Measurements from ENCODE around the gene MYOG.

MYOG gene

GRCh38 chr1:203085528-203086406 is at the start of gene MYOG:
Gene MYOG (minus strand): TSS chr1:203086012. CDS start chr1:203085961, 51 bp downstream.
- Histone ChIP-seq H3K4me2 (ENCODE audit: low read length) (no peak within 1 kb of the TSS), H3K79me2 (ENCODE audit: insufficient read depth, low read length) (no peaks in the 10 kb centered on the region), H3K9me3 (ENCODE audit: low read length) (no peaks in the 10 kb centered on the region), H3K9ac (ENCODE audit: low read length) (no peak within 1 kb of the TSS), H3F3A (ENCODE audit: insufficient read depth, low read length) (no peaks in the 10 kb centered on the region), H4K20me1 (ENCODE audit: insufficient read depth, low read length) (no peaks in the 10 kb centered on the region), H3K27me3 (ENCODE audit: insufficient read depth, low read length) (no peaks in the 10 kb centered on the region), H2AFZ (ENCODE audit: low read length) (no peak within 1 kb of the TSS), H3K36me3 (ENCODE audit: insufficient read depth, low read length) (no peaks in the 10 kb centered on the region), H3K27ac (ENCODE audit: low read depth, low read length, poor library complexity, severe bottlenecking) (no peak within 1 kb of the TSS), H3K4me3 (ENCODE audit: low read depth, low read length, poor library complexity, severe bottlenecking) (no peak within 1 kb of the TSS), H3K4me1 (ENCODE audit: insufficient read depth, low read length, severe bottlenecking) (no peaks in the 10 kb centered on the region), H3K9me2 (ENCODE audit: low read depth, low read length) (no peaks in the 10 kb centered on the region)
- TF ChIP-seq EZH2 (IDR thresholded peaks at IDR 0.05; ENCODE audit: borderline replicate concordance, low read length) (no peak), CTCF (IDR thresholded peaks at IDR 0.05; ENCODE audit: low read length) (no peak)

- Histone ChIP-seq H3K9me2 (ENCODE audit: low read depth, low read length) (no peaks in the 10 kb centered on the region), H2AFZ (ENCODE audit: low read length) (no peak overlapping the region), H3F3A (ENCODE audit: insufficient read depth, low read length) (no peaks in the 10 kb centered on the region), H3K27ac (ENCODE audit: low read depth, low read length, poor library complexity, severe bottlenecking) (no peak overlapping the region), H3K4me1 (ENCODE audit: insufficient read depth, low read length, severe bottlenecking) (no peaks in the 10 kb centered on the region), H4K20me1 (ENCODE audit: insufficient read depth, low read length) (no peaks in the 10 kb centered on the region), H3K4me3 (ENCODE audit: low read depth, low read length, poor library complexity, severe bottlenecking) (no peak overlapping the region), H3K9ac (ENCODE audit: low read length) (no peak overlapping the region), H3K9me3 (ENCODE audit: low read length) (no peaks in the 10 kb centered on the region), H3K27me3 (ENCODE audit: insufficient read depth, low read length) (peaks cover 3% of the 10 kb centered on the region; the same call in 1 of the 2 replicates), H3K79me2 (ENCODE audit: insufficient read depth, low read length) (no peaks in the 10 kb centered on the region), H3K36me3 (ENCODE audit: insufficient read depth, low read length) (no peaks in the 10 kb centered on the region), H3K4me2 (ENCODE audit: low read length) (no peak overlapping the region)
- TF ChIP-seq EZH2 (IDR thresholded peaks at IDR 0.05; ENCODE audit: borderline replicate concordance, low read length): no peak
- TF ChIP-seq CTCF (IDR thresholded peaks at IDR 0.05; ENCODE audit: low read length): no peak
Measured at GRCh38 chr1:203133970-203134725, 48.3 kb upstream of the MYOG start.

- no peak overlapping the region for H3K4me2 ChIP-seq (ENCODE audit: low read length)
- no peaks in the 10 kb centered on the region for H3K9me2 ChIP-seq (ENCODE audit: low read depth, low read length)
- H3K9me3 ChIP-seq (ENCODE audit: low read length): no peaks in the 10 kb centered on the region
- peaks cover 3% of the 10 kb centered on the region; the same call in 1 of the 2 replicates for H3K27me3 ChIP-seq (ENCODE audit: insufficient read depth, low read length)
- H3K4me1 ChIP-seq (ENCODE audit: insufficient read depth, low read length, severe bottlenecking): no peaks in the 10 kb centered on the region
- no peak overlapping the region for H3K27ac ChIP-seq (ENCODE audit: low read depth, low read length, poor library complexity, severe bottlenecking)
- H2AFZ ChIP-seq (ENCODE audit: low read length): no peak overlapping the region
- H4K20me1 ChIP-seq (ENCODE audit: insufficient read depth, low read length): no peaks in the 10 kb centered on the region
- no peaks in the 10 kb centered on the region for H3K79me2 ChIP-seq (ENCODE audit: insufficient read depth, low read length)
- no peaks in the 10 kb centered on the region for H3K36me3 ChIP-seq (ENCODE audit: insufficient read depth, low read length)
- H3F3A ChIP-seq (ENCODE audit: insufficient read depth, low read length): no peaks in the 10 kb centered on the region
- TF ChIP-seq CTCF (IDR thresholded peaks at IDR 0.05; ENCODE audit: low read length): no peak
- no peak for TF ChIP-seq EZH2 (IDR thresholded peaks at IDR 0.05; ENCODE audit: borderline replicate concordance, low read length)
- H3K4me3 ChIP-seq (ENCODE audit: low read depth, low read length, poor library complexity, severe bottlenecking): no peak overlapping the region
- no peak overlapping the region for H3K9ac ChIP-seq (ENCODE audit: low read length)
Measured at GRCh38 chr1:203131548-203132200, 45.9 kb upstream of the MYOG start.
